ENCODE measurements around the gene TNFRSF21.

Gene TNFRSF21

GRCh38 chr6:47187113-47187512 lies 122.6 kb downstream of the TNFRSF21 start:
- DNase-seq (ENCODE audit: low read depth): no peak
- H3K4me3 ChIP-seq (ENCODE audit: low read length): no peak overlapping the region
- TF ChIP-seq CTCF (IDR thresholded peaks at IDR 0.05; ENCODE audit: insufficient read depth, low read depth, low read length, missing control alignments): no peak

GRCh38 chr6:47182291-47182957 lies 127.3 kb downstream of the TNFRSF21 start:
- DNase-seq (ENCODE audit: low read depth): peak; percentile 53
- H3K4me3 ChIP-seq (ENCODE audit: low read length): no peak overlapping the region
- no peak for TF ChIP-seq CTCF (IDR thresholded peaks at IDR 0.05; ENCODE audit: insufficient read depth, low read depth, low read length, missing control alignments)

- no peak for DNase-seq (ENCODE audit: low read depth)
- TF ChIP-seq CTCF (IDR thresholded peaks at IDR 0.05; ENCODE audit: insufficient read depth, low read depth, low read length, missing control alignments): no peak
- no peak overlapping the region for H3K4me3 ChIP-seq (ENCODE audit: low read length)
These were observed 128.0 kb downstream of the TNFRSF21 start for GRCh38 chr6:47181681-47182080.
